GM10266 (cell line): ENCODE results near the gene ERBB4.

ENCODE experiments used
- DNase-seq: peaks from one replicate; pipeline ENCODE4 v3.0.0; 2012; ENCODE audit errors: extremely low spot score
- TF ChIP-seq, protein P1 (sequence below): IDR thresholded peaks from 2 replicates; pipeline ENCODE4 v1.5.1; 2012; ENCODE audit warnings: mild to moderate bottlenecking, low read depth; ENCODE audit not compliant: control insufficient read depth, insufficient read depth; ENCODE audit errors: missing control alignments

Gene ERBB4

DNA sequence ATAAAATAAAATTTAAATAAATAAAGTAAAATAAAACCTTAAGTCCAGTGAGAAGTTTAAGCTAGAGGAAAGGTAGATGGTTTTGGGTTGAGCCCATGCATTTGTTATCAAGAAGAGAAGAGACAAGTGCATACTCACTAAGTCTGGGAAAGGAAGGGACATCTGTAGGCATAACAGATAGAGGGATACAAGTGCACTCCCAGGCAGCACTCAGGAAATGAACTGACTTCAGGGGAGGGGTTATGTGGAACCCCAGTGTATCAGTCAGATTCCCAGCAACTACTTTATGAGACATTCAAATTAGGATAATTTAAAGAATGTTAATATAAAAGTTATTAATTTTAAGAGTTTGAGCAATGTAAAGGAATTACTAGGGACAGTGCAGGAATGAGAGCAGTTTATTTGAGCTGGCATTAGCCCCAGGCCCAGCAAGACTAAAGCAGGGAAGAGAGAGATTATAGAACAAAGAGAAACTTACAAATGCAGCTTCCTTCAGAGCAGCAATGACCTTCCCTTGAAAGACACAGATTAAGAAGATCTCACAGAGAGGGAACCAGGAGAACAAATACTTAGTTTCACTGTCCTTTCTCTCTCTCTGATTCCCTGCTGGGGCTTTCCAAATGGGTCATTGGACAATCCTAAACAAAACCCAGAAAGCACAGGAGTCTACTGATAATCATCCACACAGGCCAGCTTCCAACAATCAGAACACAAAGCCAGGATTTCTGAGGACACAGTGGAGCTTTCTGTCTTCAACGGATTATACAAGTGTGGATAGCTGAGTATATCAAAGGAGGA lies 109.7 kb downstream of the ERBB4 start:
- TF ChIP-seq, protein P1, sequence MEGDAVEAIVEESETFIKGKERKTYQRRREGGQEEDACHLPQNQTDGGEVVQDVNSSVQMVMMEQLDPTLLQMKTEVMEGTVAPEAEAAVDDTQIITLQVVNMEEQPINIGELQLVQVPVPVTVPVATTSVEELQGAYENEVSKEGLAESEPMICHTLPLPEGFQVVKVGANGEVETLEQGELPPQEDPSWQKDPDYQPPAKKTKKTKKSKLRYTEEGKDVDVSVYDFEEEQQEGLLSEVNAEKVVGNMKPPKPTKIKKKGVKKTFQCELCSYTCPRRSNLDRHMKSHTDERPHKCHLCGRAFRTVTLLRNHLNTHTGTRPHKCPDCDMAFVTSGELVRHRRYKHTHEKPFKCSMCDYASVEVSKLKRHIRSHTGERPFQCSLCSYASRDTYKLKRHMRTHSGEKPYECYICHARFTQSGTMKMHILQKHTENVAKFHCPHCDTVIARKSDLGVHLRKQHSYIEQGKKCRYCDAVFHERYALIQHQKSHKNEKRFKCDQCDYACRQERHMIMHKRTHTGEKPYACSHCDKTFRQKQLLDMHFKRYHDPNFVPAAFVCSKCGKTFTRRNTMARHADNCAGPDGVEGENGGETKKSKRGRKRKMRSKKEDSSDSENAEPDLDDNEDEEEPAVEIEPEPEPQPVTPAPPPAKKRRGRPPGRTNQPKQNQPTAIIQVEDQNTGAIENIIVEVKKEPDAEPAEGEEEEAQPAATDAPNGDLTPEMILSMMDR, result no peak
- no peak for DNase-seq

DNA sequence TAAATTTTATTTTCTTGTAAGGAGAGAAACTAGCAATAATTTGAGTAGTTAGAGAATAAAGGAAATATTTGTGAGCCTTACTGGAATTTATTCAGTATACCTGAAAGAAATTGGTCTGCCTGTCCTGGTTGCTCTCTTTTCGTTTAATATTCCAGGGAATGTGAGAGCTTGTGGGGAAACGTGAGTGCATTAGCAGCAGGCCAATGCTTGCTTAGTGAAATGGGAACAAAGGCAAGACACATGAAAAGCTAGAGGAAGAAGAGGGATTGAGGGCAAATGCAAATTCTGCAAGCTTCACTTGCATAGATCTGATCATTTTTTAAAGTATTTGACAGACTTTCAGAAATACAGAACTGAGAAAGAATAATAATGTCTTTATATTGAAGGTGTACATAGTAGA lies 111.0 kb downstream of the ERBB4 start:
- TF ChIP-seq, protein P1, result no peak
- DNase-seq, result no peak

DNA sequence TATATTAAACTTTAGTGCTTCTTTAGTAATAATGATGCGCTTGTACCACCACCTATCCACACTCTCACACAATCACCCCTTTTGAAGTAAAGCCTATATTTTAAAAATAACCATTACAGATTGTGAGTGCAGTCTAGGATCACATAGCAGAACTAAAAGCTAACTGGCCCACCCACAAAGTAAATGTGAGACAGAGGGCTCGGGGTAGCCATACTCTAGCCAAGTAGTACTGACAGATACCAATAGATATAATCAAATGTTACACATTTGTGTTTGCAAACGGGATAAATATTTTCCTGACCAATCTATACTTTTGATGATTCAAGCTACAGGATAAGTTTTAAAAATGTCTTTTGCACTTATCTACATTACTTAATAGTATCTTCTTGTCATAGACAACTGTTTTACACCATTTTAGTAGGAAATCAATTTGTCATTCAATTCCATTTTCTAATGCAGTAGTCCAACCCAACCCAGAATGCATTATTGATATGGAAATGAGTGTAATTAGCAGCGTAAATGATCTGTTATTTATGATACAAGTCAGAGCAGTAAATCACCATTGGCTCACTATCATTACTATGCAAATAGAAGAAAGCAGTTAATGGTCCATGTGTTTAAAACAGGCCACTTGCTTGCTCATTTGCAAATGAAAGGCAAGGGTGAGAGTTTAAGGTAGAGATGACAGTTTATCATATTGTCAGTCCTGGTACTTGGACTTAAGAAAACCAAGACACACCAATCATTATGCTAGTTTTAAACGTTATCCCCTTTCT lies 111.8 kb downstream of the ERBB4 start:
- no peak for DNase-seq
- TF ChIP-seq, protein P1, result no peak

DNA sequence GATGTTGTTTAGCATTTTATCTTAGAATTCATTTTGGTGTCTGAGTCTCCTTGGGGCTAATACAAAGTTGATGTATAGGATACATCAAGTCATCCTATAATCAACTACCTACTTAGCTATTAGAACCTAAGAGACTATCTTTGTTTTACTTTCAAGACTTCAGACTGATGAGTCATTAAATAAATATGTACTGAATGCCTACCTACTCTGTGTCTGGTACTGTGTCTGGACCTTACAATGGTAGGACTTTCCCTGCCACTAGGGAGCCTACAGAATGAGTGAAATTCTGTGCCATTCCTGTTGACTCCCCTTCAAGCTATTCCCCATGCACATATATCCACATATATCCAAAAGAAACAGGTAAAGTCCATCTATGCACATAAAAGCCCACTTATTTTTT lies 114.5 kb downstream of the ERBB4 start:
- no peak for DNase-seq
- TF ChIP-seq, protein P1, result no peak

DNA sequence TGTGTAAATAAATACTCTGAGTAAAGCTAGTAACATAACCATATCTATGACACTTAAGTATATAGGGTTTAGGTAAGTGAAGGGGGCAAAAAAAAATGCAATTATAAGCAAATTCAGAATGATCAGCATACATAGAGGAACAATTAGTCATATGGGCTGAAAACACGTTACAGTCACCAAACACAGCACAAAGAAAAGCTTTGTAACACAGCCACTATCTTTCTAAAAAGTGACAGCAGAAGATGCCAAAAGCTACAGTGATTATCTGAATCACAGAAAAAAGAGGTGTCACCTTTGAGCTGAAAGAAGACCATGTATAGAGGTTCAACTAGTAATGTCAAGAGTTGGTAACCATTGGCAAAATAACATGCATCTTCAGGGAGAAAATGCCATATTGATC lies 115.5 kb downstream of the ERBB4 start:
- DNase-seq, result no peak

DNA sequence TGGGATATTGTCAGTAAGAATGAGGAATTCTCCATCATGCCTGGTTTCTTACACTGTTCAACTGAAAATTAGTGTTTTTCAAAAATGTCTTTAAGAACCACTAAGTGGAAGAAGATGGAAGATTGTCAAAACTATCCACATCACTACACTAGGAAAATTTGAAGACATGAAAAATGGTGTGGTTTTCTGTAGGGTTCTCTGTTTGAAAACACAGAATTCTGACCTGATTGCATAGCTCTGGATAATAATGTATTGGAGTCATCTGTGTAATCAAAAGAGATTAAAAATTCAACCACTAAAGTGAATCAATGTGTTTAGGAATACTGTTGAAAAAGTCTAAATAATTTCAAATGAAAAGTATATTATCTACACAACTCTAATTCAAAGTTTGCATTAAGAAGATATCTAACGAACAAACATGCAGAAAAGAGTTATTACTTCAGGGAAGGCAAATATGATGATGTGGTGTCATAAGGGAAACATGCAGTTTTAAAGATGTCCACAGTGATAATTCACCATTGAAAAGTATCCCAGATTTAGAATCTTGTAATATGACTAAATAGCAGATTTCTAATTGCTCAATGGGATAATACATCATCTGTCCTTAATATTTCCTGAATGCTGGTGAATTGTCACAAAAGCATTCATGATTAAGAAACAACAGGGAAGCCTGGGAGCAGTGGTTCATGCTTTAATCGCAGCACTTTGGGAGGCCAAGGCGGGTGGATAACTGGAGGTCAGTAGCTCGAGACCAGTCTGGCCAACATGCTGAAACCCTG lies 116.9 kb downstream of the ERBB4 start:
- no peak for DNase-seq
- TF ChIP-seq, protein P1, result no peak

More for the DNA sequence above, 115.5 kb downstream of the ERBB4 start:
- TF ChIP-seq, protein P1, result no peak
